ENCODE results near the gene SLC8A2.
A peak's percentile ranks its signal among the peaks of the same experiment; 100 is the strongest.

The SLC8A2 gene

GRCh38 chr19:47467914-47468313 lies 3.8 kb downstream of the SLC8A2 start:
- Histone ChIP-seq H3K36me3 (ENCODE audit: control insufficient read depth in 1 of 2, insufficient read depth in 2 of 2, low read length in 2 of 2) (no peaks in the 10 kb centered on the region), H4K12ac (ENCODE audit: low read depth, low read length) (no peak overlapping the region), H3K4me1 (ENCODE audit: control insufficient read depth in 1 of 2, insufficient read depth in 2 of 2, low read length in 2 of 2) (peaks cover 0 to 5% of the 10 kb centered on the region in 2 experiments), H4K91ac (ENCODE audit: low read depth, low read length) (no peak overlapping the region), H3K9me3 (ENCODE audit: insufficient read depth, low read depth, low read length) (peaks cover 1% of the 10 kb centered on the region), H2BK12ac (ENCODE audit: low read length) (no peak overlapping the region), H3K14ac (ENCODE audit: low read length) (no peak overlapping the region), H3K4me3 (ENCODE audit: low read depth, low read length) (no peak overlapping the region), H2AK5ac (ENCODE audit: low read length) (no peak overlapping the region), H3K4ac (ENCODE audit: low read depth, low read length) (no peak overlapping the region), H3K27me3 (ENCODE audit: insufficient read depth, low read length) (peaks cover 7% of the 10 kb centered on the region), H3K9ac (ENCODE audit: low read length) (no peak overlapping the region), H3K23ac (ENCODE audit: low read length) (no peak overlapping the region), H2AFZ (ENCODE audit: insufficient read depth, low read length, poor library complexity) (no peak overlapping the region), H3K79me2 (ENCODE audit: control insufficient read depth, insufficient read depth, low read length, poor library complexity) (no peaks in the 10 kb centered on the region), H3K18ac (ENCODE audit: low read length) (no peak overlapping the region), H2BK5ac (ENCODE audit: low read depth, low read length, poor library complexity) (no peak overlapping the region), H3K27ac (ENCODE audit: low read depth, low read length) (no peak overlapping the region), H3K4me2 (ENCODE audit: low read length) (no peak overlapping the region), H4K8ac (ENCODE audit: low read depth, low read length) (no peak overlapping the region), H2BK120ac (ENCODE audit: insufficient read depth, low read length, poor library complexity) (no peak overlapping the region), H3K79me1 (ENCODE audit: low read length) (no peaks in the 10 kb centered on the region)
- no peak for DNase-seq
- WGBS (ENCODE audit: extremely low coverage, insufficient coverage, insufficient read length) = no CpG with 5 or more reads among the region's 9 CpGs

GRCh38 chr19:47465957-47466356 lies 5.7 kb downstream of the SLC8A2 start:
- Histone ChIP-seq H3K36me3 (ENCODE audit: control insufficient read depth in 1 of 2, insufficient read depth in 2 of 2, low read length in 2 of 2) (no peaks in the 10 kb centered on the region), H3K9me3 (ENCODE audit: insufficient read depth, low read depth, low read length) (peaks cover 1% of the 10 kb centered on the region), H3K9ac (ENCODE audit: low read length) (no peak overlapping the region), H3K18ac (ENCODE audit: low read length) (no peak overlapping the region), H2BK5ac (ENCODE audit: low read depth, low read length, poor library complexity) (no peak overlapping the region), H2BK120ac (ENCODE audit: insufficient read depth, low read length, poor library complexity) (no peak overlapping the region), H3K23ac (ENCODE audit: low read length) (no peak overlapping the region), H4K91ac (ENCODE audit: low read depth, low read length) (no peak overlapping the region), H3K14ac (ENCODE audit: low read length) (no peak overlapping the region), H2AK5ac (ENCODE audit: low read length) (no peak overlapping the region), H3K4me2 (ENCODE audit: low read length) (no peak overlapping the region), H3K4me3 (ENCODE audit: low read depth, low read length) (no peak overlapping the region), H4K12ac (ENCODE audit: low read depth, low read length) (no peak overlapping the region), H3K27me3 (ENCODE audit: insufficient read depth, low read length) (peaks cover 7% of the 10 kb centered on the region), H3K4me1 (ENCODE audit: control insufficient read depth in 1 of 2, insufficient read depth in 2 of 2, low read length in 2 of 2) (no peaks in the 10 kb centered on the region), H3K4ac (ENCODE audit: low read depth, low read length) (no peak overlapping the region), H3K79me2 (ENCODE audit: control insufficient read depth, insufficient read depth, low read length, poor library complexity) (no peaks in the 10 kb centered on the region), H3K79me1 (ENCODE audit: low read length) (no peaks in the 10 kb centered on the region), H4K8ac (ENCODE audit: low read depth, low read length) (no peak overlapping the region), H2AFZ (ENCODE audit: insufficient read depth, low read length, poor library complexity) (no peak overlapping the region), H2BK12ac (ENCODE audit: low read length) (no peak overlapping the region), H3K27ac (ENCODE audit: low read depth, low read length) (no peak overlapping the region)
- DNase-seq = no peak
- no CpG with 5 or more reads among the region's 27 CpGs for WGBS (ENCODE audit: extremely low coverage, insufficient coverage, insufficient read length)

GRCh38 chr19:47464675-47465419 lies 6.8 kb downstream of the SLC8A2 start:
- Histone ChIP-seq H3K4ac (ENCODE audit: low read depth, low read length) (no peak overlapping the region), H3K79me1 (ENCODE audit: low read length) (no peaks in the 10 kb centered on the region), H2BK12ac (ENCODE audit: low read length) (no peak overlapping the region), H3K18ac (ENCODE audit: low read length) (no peak overlapping the region), H2BK120ac (ENCODE audit: insufficient read depth, low read length, poor library complexity) (no peak overlapping the region), H3K9ac (ENCODE audit: low read length) (no peak overlapping the region), H2AK5ac (ENCODE audit: low read length) (no peak overlapping the region), H3K27ac (ENCODE audit: low read depth, low read length) (no peak overlapping the region), H3K27me3 (ENCODE audit: insufficient read depth, low read length) (peaks cover 1% of the 10 kb centered on the region), H2BK5ac (ENCODE audit: low read depth, low read length, poor library complexity) (no peak overlapping the region), H3K79me2 (ENCODE audit: control insufficient read depth, insufficient read depth, low read length, poor library complexity) (no peaks in the 10 kb centered on the region), H3K14ac (ENCODE audit: low read length) (no peak overlapping the region), H4K8ac (ENCODE audit: low read depth, low read length) (no peak overlapping the region), H3K4me2 (ENCODE audit: low read length) (no peak overlapping the region), H2AFZ (ENCODE audit: insufficient read depth, low read length, poor library complexity) (no peak overlapping the region), H4K12ac (ENCODE audit: low read depth, low read length) (no peak overlapping the region), H3K4me3 (ENCODE audit: low read depth, low read length) (no peak overlapping the region), H3K4me1 (ENCODE audit: control insufficient read depth in 1 of 2, insufficient read depth in 2 of 2, low read length in 2 of 2) (no peaks in the 10 kb centered on the region), H3K9me3 (ENCODE audit: insufficient read depth, low read depth, low read length) (peaks cover 1% of the 10 kb centered on the region), H3K36me3 (ENCODE audit: control insufficient read depth in 1 of 2, insufficient read depth in 2 of 2, low read length in 2 of 2) (no peaks in the 10 kb centered on the region), H4K91ac (ENCODE audit: low read depth, low read length) (no peak overlapping the region), H3K23ac (ENCODE audit: low read length) (no peak overlapping the region)
- DNase-seq = no peak
- no CpG with 5 or more reads among the region's 10 CpGs for WGBS (ENCODE audit: extremely low coverage, insufficient coverage, insufficient read length)

GRCh38 chr19:47461876-47462275 lies 9.8 kb downstream of the SLC8A2 start:
- peak overlapping the region; percentile 49 for H3K9ac ChIP-seq (ENCODE audit: low read length)
- H4K8ac ChIP-seq (ENCODE audit: low read depth, low read length) = no peak overlapping the region
- no peak overlapping the region for H3K4ac ChIP-seq (ENCODE audit: low read depth, low read length)
- H3K14ac ChIP-seq (ENCODE audit: low read length) = no peak overlapping the region
- H3K79me1 ChIP-seq (ENCODE audit: low read length) = no peaks in the 10 kb centered on the region
- H3K27me3 ChIP-seq (ENCODE audit: insufficient read depth, low read length) = peaks cover 8% of the 10 kb centered on the region
- H3K4me2 ChIP-seq (ENCODE audit: low read length) = no peak overlapping the region
- no peak overlapping the region for H3K23ac ChIP-seq (ENCODE audit: low read length)
- H2AK5ac ChIP-seq (ENCODE audit: low read length) = no peak overlapping the region
- H3K79me2 ChIP-seq (ENCODE audit: control insufficient read depth, insufficient read depth, low read length, poor library complexity) = no peaks in the 10 kb centered on the region
- no peak overlapping the region for H3K4me3 ChIP-seq (ENCODE audit: low read depth, low read length)
- H2BK120ac ChIP-seq (ENCODE audit: insufficient read depth, low read length, poor library complexity) = no peak overlapping the region
- H3K9me3 ChIP-seq (ENCODE audit: insufficient read depth, low read depth, low read length) = peaks cover 6% of the 10 kb centered on the region
- no peaks in the 10 kb centered on the region for H3K4me1 ChIP-seq (ENCODE audit: control insufficient read depth in 1 of 2, insufficient read depth in 2 of 2, low read length in 2 of 2)
- DNase-seq = no peak
- H3K36me3 ChIP-seq (ENCODE audit: control insufficient read depth in 1 of 2, insufficient read depth in 2 of 2, low read length in 2 of 2) = no peaks in the 10 kb centered on the region
- no peak overlapping the region for H4K12ac ChIP-seq (ENCODE audit: low read depth, low read length)
- H2AFZ ChIP-seq (ENCODE audit: insufficient read depth, low read length, poor library complexity) = no peak overlapping the region
- no peak overlapping the region for H3K27ac ChIP-seq (ENCODE audit: low read depth, low read length)
- no peak overlapping the region for H2BK12ac ChIP-seq (ENCODE audit: low read length)
- no peak overlapping the region for H3K18ac ChIP-seq (ENCODE audit: low read length)
- no peak overlapping the region for H2BK5ac ChIP-seq (ENCODE audit: low read depth, low read length, poor library complexity)
- no peak overlapping the region for H4K91ac ChIP-seq (ENCODE audit: low read depth, low read length)
- no CpG with 5 or more reads among the region's 5 CpGs for WGBS (ENCODE audit: extremely low coverage, insufficient coverage, insufficient read length)
